PC-3 (cell line): ENCODE measurements around the gene SLC10A7. TPM values are rescaled to one million over a fixed set of nuclear protein-coding genes. Genes with fewer than 3 reads are reported as not detected.

Experiments used
- ATAC-seq: fragments of 200-7000 bp; cut with Tn5 transposase; 2 replicates; pipeline ENCODE4 v1.9.1; 2020; ENCODE audit warnings: mild to moderate bottlenecking, moderate library complexity
- BruUV-seq: library from RNA; stranded (reverse); fragments of 400-500 nt; replicated peaks from 2 replicates; lab custom pipeline; 2021; lab: Mats Ljungman, UMichigan
- CTCF ChIA-PET: fragments of 300-600 bp; sonication (Branson Sonifier 250); formaldehyde crosslinking; loops from one replicate; lab custom pipeline; 2022; ENCODE audit warnings: antibody characterized with exemption; lab: Charles Lee
- POLR2A ChIA-PET: fragments of 300-600 bp; sonication (Branson Sonifier 250); formaldehyde crosslinking; loops from one replicate; lab custom pipeline; 2022; ENCODE audit warnings: antibody characterized with exemption; ENCODE audit not compliant: unreplicated experiment; lab: Charles Lee
- DNase-seq: peaks from one replicate; pipeline ENCODE4 v3.0.0-alpha.2; 2015
- H2AFZ ChIP-seq: fragments of 300-600 bp; sonication (generic); 2 replicates; pipeline ENCODE4 v1.6.0; 2016; ENCODE audit warnings: antibody characterized with exemption, low read length
- H3F3A ChIP-seq: fragments of 300-600 bp; sonication (generic); one replicate; pipeline ENCODE4 v1.6.0; 2017; ENCODE audit warnings: antibody characterized with exemption, low read length, control low read depth, mild to moderate bottlenecking; ENCODE audit not compliant: unreplicated experiment
- H3K27ac ChIP-seq: fragments of 300-600 bp; sonication (generic); 2 replicates; pipeline ENCODE4 v1.5.1; 2016; ENCODE audit warnings: mild to moderate bottlenecking, low read length
- H3K27me3 ChIP-seq: fragments of 300-600 bp; sonication (generic); 2 replicates; pipeline ENCODE4 v1.6.1; 2016; ENCODE audit warnings: low read length, mixed read lengths
- H3K36me3 ChIP-seq: fragments of 300-600 bp; sonication (generic); 2 replicates; pipeline ENCODE4 v1.6.1; 2016; ENCODE audit warnings: low read depth, mixed run types, low read length, mixed read lengths
- H3K4me1 ChIP-seq: fragments of 300-600 bp; sonication (generic); 2 replicates; pipeline ENCODE4 v1.5.1; 2016; ENCODE audit warnings: low read length; ENCODE audit not compliant: insufficient read depth
- H3K4me2 ChIP-seq: fragments of 300-600 bp; sonication (generic); 2 replicates; pipeline ENCODE4 v1.6.0; 2016; ENCODE audit warnings: low read length
- H3K4me3 ChIP-seq: fragments of 300-600 bp; sonication (generic); 2 replicates; pipeline ENCODE4 v1.5.1; 2016; ENCODE audit warnings: mild to moderate bottlenecking, low read length, mixed read lengths
- H3K79me2 ChIP-seq: fragments of 300-600 bp; sonication (generic); 2 replicates; pipeline ENCODE4 v1.6.1; 2017; ENCODE audit warnings: low read length, mixed read lengths
- H3K9ac ChIP-seq: fragments of 300-600 bp; sonication (generic); 2 replicates; pipeline ENCODE4 v1.6.0; 2016; ENCODE audit warnings: mild to moderate bottlenecking, low read length
- H3K9me2 ChIP-seq: fragments of 300-600 bp; sonication (generic); replicated peaks from 2 replicates; pipeline ENCODE4 v1.6.1; 2016; ENCODE audit warnings: mixed run types, low read length, mixed read lengths
- H3K9me3 ChIP-seq: fragments of 300-600 bp; sonication (generic); 2 replicates; pipeline ENCODE4 v1.6.1; 2016; ENCODE audit warnings: low read length, mixed read lengths
- H4K20me1 ChIP-seq: fragments of 300-600 bp; sonication (generic); 2 replicates; pipeline ENCODE4 v1.6.1; 2016; ENCODE audit warnings: low read length, mixed read lengths
- CTCF ChIP-seq: fragments of 300-600 bp; sonication (generic); conservative IDR thresholded peaks from 2 replicates; pipeline ENCODE4 v1.5.1; 2017; ENCODE audit warnings: antibody characterized with exemption, low read depth, mild to moderate bottlenecking, low read length
- EZH2 ChIP-seq: fragments of 300-600 bp; sonication (generic); IDR thresholded peaks from one replicate; pipeline ENCODE4 v1.6.1; 2017; ENCODE audit warnings: antibody characterized with exemption, mild to moderate bottlenecking, low read length; ENCODE audit not compliant: unreplicated experiment
- EZH2phosphoT487 ChIP-seq: fragments of 300-600 bp; sonication (generic); IDR thresholded peaks from 2 replicates; pipeline ENCODE4 v1.6.1; 2018; ENCODE audit warnings: mild to moderate bottlenecking, antibody characterized with exemption, low read length, borderline replicate concordance
- intact Hi-C: fragments of 100-400 bp; cut with micrococcal nuclease; formaldehyde crosslinking; loops from 2 replicates; pipeline ENCODE4 v1.9.0; 2023
- total RNA-seq: library from RNA; depleted of rRNA; stranded (reverse); fragments of >200 nt; gene quantifications from 2 replicates; pipeline ENCODE4 v1.2.3, GENCODE V29; 2014

The SLC10A7 gene
- total RNA-seq, 1 experiment from 2014 or later = 9.1 TPM

- no TSS peak for BruUV-seq
- ATAC-seq (no peak), DNase-seq (no peak)
- H3K9ac ChIP-seq = no peak overlapping the region
- intact Hi-C loops = no loop called here
- H3K4me1 ChIP-seq = peaks cover 26% of the 10 kb centered on the region
- TF ChIP-seq EZH2phosphoT487 (no peak), EZH2 (no peak), CTCF (no peak)
- H3K36me3 ChIP-seq = no peaks in the 10 kb centered on the region
- H3K9me2 ChIP-seq = no peaks in the 10 kb centered on the region
- POLR2A ChIA-PET = no interaction called here
- H3K4me2 ChIP-seq = no peak overlapping the region
- no peaks in the 10 kb centered on the region for H3K27me3 ChIP-seq
- H4K20me1 ChIP-seq = no peaks in the 10 kb centered on the region
- H3K27ac ChIP-seq = no peak overlapping the region
- no peak overlapping the region for H3K4me3 ChIP-seq
- H3K79me2 ChIP-seq = no peaks in the 10 kb centered on the region
- CTCF ChIA-PET = no interaction called here
- peaks cover 4% of the 10 kb centered on the region for H3F3A ChIP-seq
- H3K9me3 ChIP-seq = no peaks in the 10 kb centered on the region
- no peak overlapping the region for H2AFZ ChIP-seq
Measured at GRCh38 chr4:146244496-146244895, 277.2 kb downstream of the SLC10A7 start.

GRCh38 chr4:146243883-146244277 is 277.9 kb downstream of the SLC10A7 start:
- Histone ChIP-seq H2AFZ (no peak overlapping the region), H3K4me3 (no peak overlapping the region), H3K4me1 (peaks cover 26% of the 10 kb centered on the region), H3K36me3 (no peaks in the 10 kb centered on the region), H3K27me3 (no peaks in the 10 kb centered on the region), H3K9ac (no peak overlapping the region), H4K20me1 (no peaks in the 10 kb centered on the region), H3K9me2 (no peaks in the 10 kb centered on the region), H3F3A (peaks cover 4% of the 10 kb centered on the region), H3K79me2 (no peaks in the 10 kb centered on the region), H3K4me2 (no peak overlapping the region), H3K27ac (no peak overlapping the region), H3K9me3 (no peaks in the 10 kb centered on the region)
- ATAC-seq = no peak
- TF ChIP-seq EZH2phosphoT487 (no peak), EZH2 (no peak), CTCF (no peak)
- ChIA-PET POLR2A (no interaction called here), CTCF (no interaction called here)
- no TSS peak for BruUV-seq
- no peak for DNase-seq
- intact Hi-C loops = no loop called here

GRCh38 chr4:146243141-146243882 is 278.4 kb downstream of the SLC10A7 start:
- DNase-seq = peak; percentile 21
- H3K27me3 ChIP-seq = no peaks in the 10 kb centered on the region
- H2AFZ ChIP-seq = no peak overlapping the region
- no peak overlapping the region for H3K27ac ChIP-seq
- CTCF ChIA-PET = no interaction called here
- no TSS peak for BruUV-seq
- no peak overlapping the region for H3K4me3 ChIP-seq
- H3K9ac ChIP-seq = no peak overlapping the region
- peak; percentile 78 for TF ChIP-seq CTCF
- no peak for TF ChIP-seq EZH2phosphoT487
- TF ChIP-seq EZH2 = no peak
- peaks cover 4% of the 10 kb centered on the region for H3F3A ChIP-seq
- no peaks in the 10 kb centered on the region for H3K79me2 ChIP-seq
- H3K9me3 ChIP-seq = no peaks in the 10 kb centered on the region
- no peaks in the 10 kb centered on the region for H3K9me2 ChIP-seq
- no peak overlapping the region; the same call in 1 of the 2 replicates for H3K4me2 ChIP-seq
- POLR2A ChIA-PET = no interaction called here
- no peaks in the 10 kb centered on the region for H3K36me3 ChIP-seq
- ATAC-seq = no peak
- peaks cover 26% of the 10 kb centered on the region for H3K4me1 ChIP-seq
- intact Hi-C loops = no loop called here
- no peaks in the 10 kb centered on the region for H4K20me1 ChIP-seq
